HCT116 (cell line): ENCODE measurements around the gene KCNA2. TPM values are rescaled to one million over a fixed set of nuclear protein-coding genes. Genes with fewer than 3 reads are reported as not detected.

ENCODE experiments used
- ATAC-seq: fragments of 200-7000 bp; cut with Tn5 transposase; 2 replicates; pipeline ENCODE4 v1.9.1; 2020; ENCODE audit warnings: mild to moderate bottlenecking, moderate library complexity
- BruUV-seq: library from RNA; stranded (reverse); fragments of 400-500 nt; replicated peaks from 2 replicates; lab custom pipeline; 2021; lab: Mats Ljungman, UMichigan
- CTCF ChIA-PET: fragments of 300-600 bp; sonication (Branson Sonifier 250); formaldehyde crosslinking; loops from one replicate; lab custom pipeline; 2021; ENCODE audit warnings: antibody characterized with exemption; lab: Charles Lee
- POLR2A ChIA-PET: fragments of 300-600, 350-600 bp; sonication (Branson Sonifier 250); formaldehyde crosslinking; loops from one replicate; lab custom pipeline; 2021; ENCODE audit warnings: antibody characterized with exemption; lab: Charles Lee
- RAD21 ChIA-PET, 2 experiments: fragments of 300-600 bp; sonication (Branson Sonifier 250); formaldehyde crosslinking; loops; one replicate each; lab custom pipeline; 2023; ENCODE audit warnings: low total read pairs in 2 of 2; ENCODE audit not compliant: uncharacterized antibody in 2 of 2, unreplicated experiment in 2 of 2, low non-redundant PET in 1 of 2; lab: Charles Lee
- DNase-seq: peaks from one replicate; pipeline ENCODE4 v3.0.0-alpha.2; 2010; ENCODE audit warnings: low read depth, low spot score
- H2AFZ ChIP-seq: fragments of 200-600 bp; shearing (Covaris generic), sonication (generic); 2 replicates; pipeline ENCODE4 v1.6.1; 2017; ENCODE audit warnings: low read depth, mixed run types, mixed read lengths, antibody characterized with exemption, low read length; ENCODE audit not compliant: poor library complexity, severe bottlenecking
- H3K27ac ChIP-seq: 2 replicates; pipeline ENCODE4 v1.5.1; 2012; ENCODE audit warnings: low read depth, low read length
- H3K27me3 ChIP-seq: fragments of 200-600 bp; sonication (generic); 2 replicates; pipeline ENCODE4 v1.6.1; 2016; ENCODE audit warnings: mixed run types, low read length, mixed read lengths; ENCODE audit not compliant: insufficient read depth
- H3K36me3 ChIP-seq, 2 experiments: fragments of 200-500 bp in 1 of 2; fragments of 200-600 bp in 1 of 2; sonication (Bioruptor generic) in 1 of 2; sonication (generic) in 1 of 2; 2 replicates each; pipeline versions ENCODE4 v1.5.1 to v1.6.1; 2014 to 2016; ENCODE audit warnings: low read length in 2 of 2, inconsistent platforms in 1 of 2, mixed read lengths in 1 of 2, mixed run types in 1 of 2; ENCODE audit not compliant: insufficient read depth in 2 of 2, control insufficient read depth in 1 of 2
- H3K4me1 ChIP-seq, 2 experiments: fragments of 200-600 bp in 1 of 2; sonication (generic) in 1 of 2; 2 replicates each; pipeline versions ENCODE4 v1.5.1 to v1.6.1; 2012 to 2017; ENCODE audit warnings: low read length in 2 of 2, inconsistent platforms in 1 of 2, mild to moderate bottlenecking in 1 of 2, mixed read lengths in 1 of 2, mixed run types in 1 of 2, moderate library complexity in 1 of 2; ENCODE audit not compliant: insufficient read depth in 2 of 2, control insufficient read depth in 1 of 2
- H3K4me2 ChIP-seq: fragments of 200-600 bp; sonication (generic); 2 replicates; pipeline ENCODE4 v1.6.1; 2017; ENCODE audit warnings: mixed run types, low read length, mixed read lengths
- H3K4me3 ChIP-seq, 2 experiments: fragments of 200-600 bp in 1 of 2; sonication (generic) in 1 of 2; replicated peaks in 1 of 2; 2 replicates each; pipeline ENCODE4 v1.5.1; 2011 to 2016; ENCODE audit warnings: low read length in 2 of 2, control low read depth in 1 of 2, low read depth in 1 of 2, mild to moderate bottlenecking in 1 of 2, mixed read lengths in 1 of 2, mixed run types in 1 of 2
- H3K79me2 ChIP-seq: fragments of 200-600 bp; sonication (generic); 2 replicates; pipeline ENCODE4 v1.6.1; 2017; ENCODE audit warnings: mild to moderate bottlenecking, mixed run types, low read length, moderate library complexity, mixed read lengths; ENCODE audit not compliant: insufficient read depth
- H3K9ac ChIP-seq: fragments of 200-600 bp; sonication (generic); 2 replicates; pipeline ENCODE4 v1.6.1; 2016; ENCODE audit warnings: low read length, mixed read lengths
- H3K9me2 ChIP-seq: fragments of 200-600 bp; sonication (generic), shearing (Covaris generic); 2 replicates; pipeline ENCODE4 v1.6.1; 2017; ENCODE audit warnings: mixed run types, mild to moderate bottlenecking, moderate library complexity; ENCODE audit not compliant: insufficient read depth
- H3K9me3 ChIP-seq, 2 experiments: fragments of 200-500 bp in 1 of 2; fragments of 200-600 bp in 1 of 2; sonication (Bioruptor generic) in 1 of 2; sonication (generic) in 1 of 2; 2 replicates each; pipeline ENCODE4 v1.6.1; 2014 to 2017; ENCODE audit warnings: low read length in 2 of 2, mixed read lengths in 2 of 2, inconsistent platforms in 1 of 2, low read depth in 1 of 2, mild to moderate bottlenecking in 1 of 2, mixed run types in 1 of 2, moderate library complexity in 1 of 2; ENCODE audit not compliant: control insufficient read depth in 1 of 2, insufficient read depth in 1 of 2
- H4K20me1 ChIP-seq: fragments of 200-600 bp; sonication (generic), shearing (Covaris generic); 2 replicates; pipeline ENCODE4 v1.6.1; 2017; ENCODE audit warnings: mixed run types, mild to moderate bottlenecking, moderate library complexity; ENCODE audit not compliant: insufficient read depth
- ATF3 ChIP-seq: IDR thresholded peaks from 2 replicates; pipeline ENCODE4 v1.6.1; 2012
- CBX3 ChIP-seq: IDR thresholded peaks from 2 replicates; pipeline ENCODE4 v1.6.1; 2012; ENCODE audit warnings: low read depth
- CEBPB ChIP-seq: IDR thresholded peaks from 2 replicates; pipeline ENCODE4 v1.6.1; 2012; ENCODE audit warnings: low read depth
- EGR1 ChIP-seq: IDR thresholded peaks from 2 replicates; pipeline ENCODE4 v1.6.1; 2012; ENCODE audit warnings: low read depth
- EZH2 ChIP-seq: fragments of 200-600 bp; sonication (generic); IDR thresholded peaks from 2 replicates; pipeline ENCODE4 v1.6.1; 2017; ENCODE audit warnings: antibody characterized with exemption, mixed run types
- EZH2phosphoT487 ChIP-seq: fragments of 200-600 bp; IDR thresholded peaks from 2 replicates; pipeline ENCODE4 v1.6.1; 2018; ENCODE audit warnings: antibody characterized with exemption, borderline replicate concordance
- JUND ChIP-seq: IDR thresholded peaks from 2 replicates; pipeline ENCODE4 v1.6.1; 2012
- MAX ChIP-seq: IDR thresholded peaks from 2 replicates; pipeline ENCODE4 v1.6.1; 2012
- POLR2A ChIP-seq: IDR thresholded peaks from 2 replicates; pipeline ENCODE4 v1.7.0; 2011; ENCODE audit warnings: borderline replicate concordance; ENCODE audit not compliant: insufficient read depth, insufficient read length; ENCODE audit errors: extremely low read depth
- POLR2AphosphoS5 ChIP-seq: IDR thresholded peaks from 2 replicates; pipeline ENCODE4 v1.6.1; 2011; ENCODE audit warnings: mild to moderate bottlenecking, low read depth, low read length, moderate library complexity
- RAD21 ChIP-seq: IDR thresholded peaks from 2 replicates; pipeline ENCODE4 v1.6.1; 2012; ENCODE audit warnings: low read depth, mild to moderate bottlenecking
- REST ChIP-seq: IDR thresholded peaks from 2 replicates; pipeline ENCODE4 v1.6.1; 2012; ENCODE audit warnings: low read depth
- SIN3A ChIP-seq: IDR thresholded peaks from 2 replicates; pipeline ENCODE4 v1.6.1; 2012; ENCODE audit warnings: low read depth
- TCF7L2 ChIP-seq: IDR thresholded peaks from 2 replicates; pipeline ENCODE4 v1.7.0; 2011; ENCODE audit warnings: borderline replicate concordance, inconsistent platforms; ENCODE audit not compliant: insufficient read depth, insufficient read length; ENCODE audit errors: extremely low read depth
- YY1 ChIP-seq: IDR thresholded peaks from 2 replicates; pipeline ENCODE4 v1.6.1; 2011; ENCODE audit warnings: low read length, low read depth, moderate library complexity, mild to moderate bottlenecking; ENCODE audit not compliant: insufficient replicate concordance; ENCODE audit errors: extremely low read depth
- ZBTB33 ChIP-seq: IDR thresholded peaks from 2 replicates; pipeline ENCODE4 v1.6.1; 2011; ENCODE audit warnings: mild to moderate bottlenecking, low read length, moderate library complexity; ENCODE audit not compliant: insufficient replicate concordance; ENCODE audit errors: extremely low read depth
- ZFX ChIP-seq: fragments of 450-650 bp; IDR thresholded peaks from 2 replicates; pipeline ENCODE4 v1.6.1; 2017
- ZNF274 ChIP-seq: fragments of 200-500 bp; sonication (Bioruptor generic); IDR thresholded peaks from 2 replicates; pipeline ENCODE4 v1.6.1; 2014; ENCODE audit warnings: mild to moderate bottlenecking, low read depth, low read length, inconsistent platforms
- intact Hi-C: fragments of 100-400 bp; cut with micrococcal nuclease; formaldehyde crosslinking; loops from 2 replicates; pipeline ENCODE4 v1.10.0; 2022
- total RNA-seq: library from RNA; stranded (reverse); gene quantifications from one replicate; pipeline ENCODE4 v1.2.1, GENCODE V29; 2021; ENCODE audit not compliant: unreplicated experiment

KCNA2 gene
- total RNA-seq, 1 experiment from 2014 or later = not detected

- H3K27me3 ChIP-seq = peaks cover 29% of the 10 kb centered on the region; the same call in 1 of the 2 replicates
- H3K4me3 ChIP-seq = no peak overlapping the region
- H3K79me2 ChIP-seq = no peaks in the 10 kb centered on the region
- ChIA-PET CTCF (no interaction called here), RAD21 (no interaction called here), POLR2A (no interaction called here)
- no peak overlapping the region for H3K9ac ChIP-seq
- no peak overlapping the region for H3K4me2 ChIP-seq
- no peaks in the 10 kb centered on the region for H3K36me3 ChIP-seq
- intact Hi-C loops = no loop called here
- no peaks in the 10 kb centered on the region; the same call in 1 of the 2 replicates for H4K20me1 ChIP-seq
- no peaks in the 10 kb centered on the region for H3K4me1 ChIP-seq
- TF ChIP-seq POLR2AphosphoS5 (no peak), POLR2A (no peak), CBX3 (no peak), YY1 (no peak), JUND (no peak), RAD21 (no peak), SIN3A (no peak), EGR1 (no peak), REST (no peak), EZH2phosphoT487 (no peak), ATF3 (no peak), TCF7L2 (no peak), MAX (no peak), ZFX (no peak), ZBTB33 (no peak), CEBPB (no peak), ZNF274 (no peak), EZH2 (no peak)
- ATAC-seq (no peak), DNase-seq (no peak)
- H3K9me2 ChIP-seq = no peaks in the 10 kb centered on the region
- BruUV-seq = no TSS peak
- no peak overlapping the region for H3K27ac ChIP-seq
- no peaks in the 10 kb centered on the region for H3K9me3 ChIP-seq
- H2AFZ ChIP-seq = no peak overlapping the region
These were observed 26.7 kb downstream of the KCNA2 start for GRCh38 chr1:110579460-110579859.
